COLO829 (cell line): Measurements from ENCODE around the gene NCKAP5.
"Not testable (repeated sequence)": the region's sequence is repeated elsewhere in the genome, so short reads cannot be mapped to it uniquely, and the experiment has no call there.

ENCODE experiments used
- DNase-seq: peaks from one replicate; pipeline ENCODE4 v3.0.0; 2012; ENCODE audit warnings: low spot score

Gene NCKAP5

GRCh38 chr2:132877923-132878322 is 690.3 kb downstream of the NCKAP5 start:
- DNase-seq = no peak

DNA sequence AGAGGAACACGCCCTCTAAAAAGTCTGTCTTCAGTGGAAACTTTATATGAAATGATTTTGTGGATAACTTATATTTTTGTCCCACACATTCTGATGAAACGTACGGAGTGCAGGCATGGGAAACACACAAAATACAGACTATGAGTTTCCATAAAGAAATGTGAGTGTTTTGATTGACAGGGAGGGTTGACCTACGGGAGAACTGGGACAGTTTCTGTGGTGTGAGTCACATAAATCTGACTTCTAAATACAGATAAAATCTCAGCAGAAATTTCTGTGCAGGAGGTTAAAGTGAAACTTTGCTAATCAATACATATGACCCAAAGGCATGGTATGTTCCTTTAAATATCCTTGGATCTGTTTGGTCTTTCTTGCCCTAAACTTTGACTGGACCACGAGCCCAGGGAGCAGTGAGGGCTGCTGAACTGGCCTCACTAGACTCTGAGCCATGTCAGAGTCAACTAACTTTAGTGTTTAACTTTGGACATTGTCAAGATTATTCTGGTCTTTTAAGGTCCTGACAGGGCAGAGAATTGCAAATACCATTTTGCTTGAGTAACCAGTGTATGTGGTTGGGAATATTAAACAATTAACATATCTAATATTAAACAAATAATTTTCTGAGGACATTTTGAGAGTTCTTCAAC is 691.4 kb downstream of the NCKAP5 start:
- DNase-seq = no peak

GRCh38 chr2:132875193-132875592 is 693.1 kb downstream of the NCKAP5 start:
- DNase-seq = no peak

DNA sequence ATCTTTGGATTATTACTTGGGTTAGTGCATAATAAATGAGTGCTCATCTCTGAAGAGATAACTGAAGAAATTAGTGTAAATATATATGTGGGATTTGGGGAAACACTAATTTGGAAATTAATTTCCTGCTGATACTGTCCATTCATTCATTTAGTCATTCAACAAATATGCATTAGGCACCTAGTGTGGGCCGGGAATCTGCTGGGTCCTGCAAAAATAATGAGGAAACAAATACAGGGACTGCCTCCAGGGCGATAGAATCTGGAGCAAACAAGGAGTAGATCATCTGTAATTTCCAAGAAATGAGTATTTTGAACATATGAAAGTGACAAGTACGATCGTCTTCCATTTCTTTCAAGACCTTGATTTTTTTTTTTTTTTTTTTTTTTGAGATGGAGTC is 694.5 kb downstream of the NCKAP5 start:
- no peak for DNase-seq

- DNase-seq = no peak
Measured at GRCh38 chr2:132871831-132872230, 696.4 kb downstream of the NCKAP5 start.

GRCh38 chr2:132863961-132864360 is 704.3 kb downstream of the NCKAP5 start:
- DNase-seq = no peak

GRCh38 chr2:132860220-132860619 is 708.0 kb downstream of the NCKAP5 start:
- no peak for DNase-seq

DNA sequence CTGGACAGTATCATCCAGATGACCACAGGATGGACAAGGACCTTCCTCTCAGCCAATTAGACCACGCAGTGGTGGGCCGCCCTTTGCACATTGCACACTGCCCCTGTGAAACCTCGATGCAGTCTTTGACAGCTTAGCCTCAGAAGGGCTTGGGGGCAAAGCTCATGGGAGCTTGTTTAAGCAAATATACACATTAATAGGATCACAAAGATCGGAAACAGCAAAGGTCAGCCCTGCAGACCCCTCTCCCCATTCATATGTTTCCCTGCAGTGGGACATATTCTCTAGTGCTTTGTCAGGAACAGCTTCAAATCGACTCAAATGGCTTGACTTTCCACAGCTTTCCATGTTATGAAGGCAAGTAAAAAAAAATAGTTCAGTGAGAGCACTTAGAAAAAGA is 708.7 kb downstream of the NCKAP5 start:
- no peak for DNase-seq

DNA sequence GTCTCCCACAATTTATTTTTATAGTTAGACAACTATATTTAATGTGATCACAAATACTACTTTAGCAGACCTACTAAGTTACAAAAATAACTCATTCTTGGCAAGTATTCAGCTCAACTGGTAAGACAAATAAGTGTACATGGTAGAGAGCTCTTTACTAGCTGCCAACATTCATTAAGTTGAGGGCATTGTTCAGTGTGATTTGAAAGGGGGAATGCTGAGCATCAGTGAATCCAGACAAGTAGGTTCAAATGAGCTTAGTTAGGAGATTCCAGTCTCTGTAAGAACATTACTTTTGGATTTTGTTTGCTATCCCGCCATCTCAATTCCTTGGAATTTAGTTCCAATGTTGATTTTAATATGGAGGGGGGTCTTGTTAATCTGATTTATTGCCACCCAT is 710.9 kb downstream of the NCKAP5 start:
- no peak for DNase-seq

- DNase-seq = no peak
Measured at GRCh38 chr2:132850688-132851087, 717.6 kb downstream of the NCKAP5 start.

GRCh38 chr2:132849118-132849517 is 719.1 kb downstream of the NCKAP5 start:
- DNase-seq = no peak

DNA sequence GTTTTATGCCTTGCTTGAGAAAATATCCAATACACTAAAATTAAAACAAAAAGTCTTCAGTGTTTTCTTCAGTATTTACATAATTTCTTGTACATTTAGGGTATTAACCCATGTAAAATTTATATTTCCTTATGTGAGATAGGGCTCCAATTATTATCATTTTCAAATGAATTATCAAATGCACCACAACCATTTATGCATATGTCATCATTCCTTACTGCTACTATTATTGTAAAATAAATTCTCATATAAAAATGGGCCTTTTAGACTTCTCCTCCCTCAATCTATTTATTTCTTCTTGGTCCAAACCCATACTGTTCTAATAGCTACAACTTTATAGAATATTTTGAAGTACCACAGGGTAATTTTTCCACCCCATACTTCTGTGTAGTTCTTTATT is 722.9 kb downstream of the NCKAP5 start:
- no peak for DNase-seq

GRCh38 chr2:132844585-132844984 is 723.7 kb downstream of the NCKAP5 start:
- no peak for DNase-seq

DNA sequence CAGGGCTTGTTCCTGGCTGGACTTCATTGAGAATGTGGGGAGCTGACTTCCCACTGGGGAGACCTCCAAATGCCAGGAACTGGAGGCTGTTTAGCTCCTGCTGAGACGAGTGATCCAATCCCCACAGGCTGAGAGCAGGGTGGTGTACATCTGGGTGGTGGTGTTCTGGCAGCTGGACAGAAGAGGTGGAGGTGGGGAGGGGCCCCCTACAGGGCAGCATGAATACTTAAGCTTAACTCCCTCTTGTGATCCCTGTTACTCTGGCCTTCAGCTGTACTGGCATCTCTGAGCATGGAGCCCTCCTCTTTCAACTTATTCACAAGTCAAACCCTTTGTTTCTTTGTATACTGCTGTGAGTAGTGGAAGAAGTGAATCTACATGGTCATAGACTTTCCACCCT is 730.5 kb downstream of the NCKAP5 start:
- DNase-seq = no peak

DNA sequence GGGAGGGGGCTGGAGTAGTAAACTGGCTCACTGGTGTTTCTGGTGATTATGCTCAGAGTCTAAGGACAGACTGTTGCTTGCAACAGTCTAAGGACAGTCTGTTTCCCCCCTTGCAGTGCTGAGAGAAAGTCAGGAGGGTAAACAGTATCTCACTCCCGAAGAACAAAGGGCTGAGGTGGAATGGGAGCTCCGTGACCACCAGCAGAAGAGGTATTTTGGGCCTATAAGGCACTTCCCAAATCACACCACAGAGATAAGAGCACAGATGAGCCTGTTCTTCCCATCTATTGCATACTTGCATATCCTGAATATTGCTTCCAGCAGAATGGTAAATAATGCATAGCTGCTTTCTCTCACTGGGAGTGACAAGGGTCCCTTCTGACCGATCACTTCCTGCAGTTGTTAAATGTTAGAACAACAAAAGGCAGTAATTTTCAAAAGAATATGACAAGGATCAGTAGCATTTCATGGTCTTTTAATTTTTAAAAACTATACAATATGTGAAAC is 737.9 kb downstream of the NCKAP5 start:
- DNase-seq = no peak

DNA sequence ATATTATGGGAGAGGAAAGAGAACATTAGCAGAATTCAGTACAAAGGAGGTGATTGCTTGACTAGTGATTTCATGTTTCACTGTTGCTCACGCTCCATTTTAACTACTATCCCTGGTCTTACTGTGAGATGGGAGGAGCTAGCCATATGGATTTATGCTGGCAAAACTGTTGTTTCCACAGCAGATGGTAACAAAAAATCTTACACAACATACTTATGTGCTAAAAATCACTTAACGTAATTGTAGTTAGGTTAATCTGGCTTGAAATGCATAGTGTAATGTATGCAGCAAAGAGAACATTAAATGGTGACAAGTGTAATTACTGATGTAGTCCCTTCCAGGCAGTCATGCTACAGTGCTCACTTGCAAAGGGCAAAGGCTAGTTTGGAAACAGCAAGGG is 742.7 kb downstream of the NCKAP5 start:
- no peak for DNase-seq

GRCh38 chr2:132824716-132825115 is 743.5 kb downstream of the NCKAP5 start:
- DNase-seq = peak; percentile 76

DNA sequence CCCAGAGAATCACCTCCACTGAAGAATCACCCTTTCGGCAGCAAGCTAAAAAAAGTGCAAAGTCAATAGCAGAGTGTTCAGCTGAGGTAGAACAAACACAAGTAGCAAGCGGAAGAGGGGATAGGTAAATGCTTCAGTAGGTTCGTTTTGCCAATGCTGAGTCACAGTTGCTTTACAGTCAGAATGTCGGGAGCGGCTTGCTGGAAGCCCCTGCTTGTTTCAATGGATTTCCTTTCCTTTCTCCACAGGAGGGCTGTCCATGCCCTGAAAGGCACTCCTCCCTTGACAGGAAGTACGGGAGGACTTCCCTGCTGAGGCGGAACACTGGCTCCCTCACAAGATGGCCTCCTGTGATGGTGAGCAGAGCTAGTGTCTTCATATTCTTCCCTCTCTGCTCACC is 752.0 kb downstream of the NCKAP5 start:
- no peak for DNase-seq

DNA sequence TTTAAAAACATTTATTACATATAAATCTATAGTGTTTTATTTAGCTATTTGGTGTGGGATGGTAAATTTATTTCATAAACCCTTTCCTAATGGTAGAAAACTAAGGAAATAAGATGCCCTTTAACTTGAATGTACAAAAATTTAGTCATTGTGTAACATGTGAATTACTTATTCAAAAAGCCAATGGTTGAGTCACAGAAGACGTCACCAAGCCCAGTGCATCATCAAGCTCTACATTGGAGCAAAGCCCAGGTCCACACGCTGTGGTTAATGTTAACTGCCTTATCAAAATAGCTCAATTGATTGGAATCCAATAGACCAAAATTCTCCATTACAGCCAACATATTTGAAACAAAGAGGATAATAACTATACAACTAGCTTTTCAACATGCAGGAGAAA is 752.7 kb downstream of the NCKAP5 start:
- peak; percentile 74 for DNase-seq

DNA sequence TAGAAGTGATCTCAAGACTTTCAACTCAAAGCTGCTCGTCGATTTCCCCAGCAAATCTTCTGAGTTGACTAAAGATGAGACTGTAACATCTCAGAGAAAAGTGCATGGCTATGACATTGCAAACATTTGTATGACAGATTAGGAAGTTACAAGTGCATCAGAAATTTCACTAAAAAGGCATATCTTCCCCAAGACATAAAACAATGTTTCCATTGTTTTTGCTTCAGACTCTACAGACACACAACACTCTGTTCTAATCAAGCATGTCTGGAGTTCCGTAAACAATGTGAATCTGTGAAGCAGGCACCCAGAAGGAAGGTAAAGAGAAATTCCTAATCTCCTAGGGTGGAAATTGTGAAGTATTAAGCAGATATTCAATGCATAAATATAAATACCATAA is 753.6 kb downstream of the NCKAP5 start:
- DNase-seq = peak; percentile 91

DNA sequence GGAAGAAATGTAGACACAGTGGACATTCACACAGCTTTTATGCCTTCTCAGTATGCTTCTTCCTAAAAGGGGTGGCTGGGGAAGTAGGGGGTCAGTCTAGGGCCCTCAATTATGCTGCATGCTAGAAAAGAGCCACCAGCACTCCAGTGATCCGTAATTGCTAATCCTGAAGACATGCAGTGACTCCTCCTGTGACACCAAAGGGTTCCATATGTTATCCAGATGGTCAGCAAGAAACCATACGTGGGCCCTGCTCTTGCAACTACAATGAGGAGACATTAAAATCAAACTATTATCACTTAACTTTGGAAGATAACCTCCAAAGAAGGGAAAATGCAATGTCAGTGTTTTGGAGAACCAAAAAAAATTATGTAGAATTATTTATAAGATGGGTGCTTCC is 754.8 kb downstream of the NCKAP5 start:
- DNase-seq = no peak

DNA sequence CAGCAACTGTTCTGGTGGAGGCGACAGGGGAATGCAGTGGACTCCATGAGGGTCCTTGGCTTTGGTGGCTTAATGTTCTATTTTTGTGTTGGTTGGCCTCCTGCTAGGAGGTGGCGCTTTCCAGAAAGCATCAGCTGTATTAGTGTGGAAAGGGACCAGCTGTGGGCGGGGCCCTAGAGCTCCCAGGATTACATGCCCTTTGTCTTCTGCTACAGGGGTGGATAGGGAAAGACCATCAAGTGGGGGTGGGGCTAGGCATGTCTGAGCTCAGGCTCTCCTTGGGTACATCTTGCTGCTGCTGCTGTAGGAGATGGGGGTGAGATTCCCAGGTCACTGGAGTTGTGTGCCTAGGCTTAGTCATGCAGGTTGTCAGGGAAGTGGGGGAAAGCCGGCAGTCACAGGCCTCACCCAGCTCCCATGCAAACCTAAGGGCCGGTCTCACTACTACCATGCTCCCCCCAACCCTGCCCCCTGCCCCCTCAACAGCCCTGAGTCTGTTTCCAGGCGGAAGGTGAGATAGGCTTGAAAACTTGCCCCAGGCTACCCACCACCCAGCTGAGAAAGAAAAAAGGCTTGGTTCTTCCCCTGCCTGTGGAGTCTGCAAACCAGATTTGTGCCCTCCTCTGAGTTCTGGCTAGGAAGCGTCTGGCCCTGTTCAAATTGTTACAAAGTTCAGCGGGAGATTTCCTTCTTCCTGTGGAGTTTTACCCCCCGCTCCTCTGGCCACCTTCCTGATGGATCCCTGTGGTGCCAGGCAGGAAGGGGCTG is 756.9 kb downstream of the NCKAP5 start:
- DNase-seq = no peak

DNA sequence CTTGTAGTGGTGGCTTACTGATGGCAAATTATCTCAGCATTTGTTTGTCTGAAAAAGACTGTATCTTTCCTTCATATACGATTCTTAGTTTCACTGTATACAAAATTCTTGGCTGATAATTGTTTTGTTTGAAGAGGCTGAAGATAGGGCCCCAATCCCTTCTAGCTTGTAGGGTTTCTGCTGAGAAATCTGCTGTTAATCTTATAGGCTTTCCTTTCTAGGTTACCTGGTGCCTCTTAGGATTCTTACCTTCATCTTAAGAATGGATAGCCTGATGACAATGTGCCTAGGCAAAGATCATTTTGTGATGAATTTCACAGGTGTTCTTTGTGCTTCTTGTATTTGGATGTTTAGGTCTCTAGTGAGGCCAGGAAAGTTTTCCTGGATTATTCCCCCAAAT is 758.3 kb downstream of the NCKAP5 start:
- DNase-seq = not testable (repeated sequence)

- DNase-seq = peak; percentile 64
Measured at GRCh38 chr2:132804051-132804450, 764.2 kb downstream of the NCKAP5 start.
